Ascending aorta (tissue), 2 donors: ENCODE data around the gene VEZF1. TPM values are rescaled to one million over a fixed set of nuclear protein-coding genes. Genes with fewer than 3 reads are reported as not detected.

Experiments
- DNase-seq, 2 donors: peaks; one replicate each; pipeline ENCODE4 v3.0.0-alpha.2; 2019; ENCODE audit warnings: low spot score in 2 of 2
- H3K27ac ChIP-seq, 2 donors: fragments of 200-600 bp; sonication (generic); one replicate each; pipeline ENCODE4 v1.5.1; 2016 to 2017; ENCODE audit warnings: mild to moderate bottlenecking in 1 of 2
- H3K27me3 ChIP-seq: fragments of 200-600 bp; sonication (generic); one replicate; pipeline ENCODE4 v1.5.1; 2017
- H3K36me3 ChIP-seq, 2 donors: fragments of 200-600 bp; sonication (generic); one replicate each; pipeline ENCODE4 v1.5.1; 2016
- H3K4me1 ChIP-seq, 2 donors: fragments of 200-600 bp; sonication (generic); one replicate each; pipeline ENCODE4 v1.5.1; 2016 to 2017; ENCODE audit warnings: mild to moderate bottlenecking in 1 of 2
- H3K4me3 ChIP-seq, 2 donors: fragments of 200-600 bp; sonication (generic); one replicate each; pipeline ENCODE4 v1.5.1; 2016 to 2017; ENCODE audit warnings: mild to moderate bottlenecking in 1 of 2
- H3K9me3 ChIP-seq, 2 donors: fragments of 200-600 bp; sonication (generic); one replicate each; pipeline ENCODE4 v1.5.1; 2016
- intact Hi-C: fragments of 100-400 bp; cut with DNase I; formaldehyde crosslinking; loops from one replicate; pipeline ENCODE4 v1.15.1; 2023
- total RNA-seq: library from RNA; depleted of rRNA; stranded (reverse); fragments of >200 nt; gene quantifications from one replicate; pipeline ENCODE4 v1.1.0, GENCODE V29; 2016
- TF ChIP-seq, protein P1 (sequence below), 3 experiments: fragments of 200-600 bp in 2 of 3; fragments of 450-650 bp in 1 of 3; sonication (generic) in 2 of 3; IDR thresholded peaks; one replicate each; pipeline ENCODE4 v1.5.1; 2016 to 2019; ENCODE audit warnings: antibody characterized with exemption in 3 of 3, mild to moderate bottlenecking in 1 of 3, moderate library complexity in 1 of 3

VEZF1 gene
- total RNA-seq, 1 donor from 2014 or later = 47.4 TPM

DNA sequence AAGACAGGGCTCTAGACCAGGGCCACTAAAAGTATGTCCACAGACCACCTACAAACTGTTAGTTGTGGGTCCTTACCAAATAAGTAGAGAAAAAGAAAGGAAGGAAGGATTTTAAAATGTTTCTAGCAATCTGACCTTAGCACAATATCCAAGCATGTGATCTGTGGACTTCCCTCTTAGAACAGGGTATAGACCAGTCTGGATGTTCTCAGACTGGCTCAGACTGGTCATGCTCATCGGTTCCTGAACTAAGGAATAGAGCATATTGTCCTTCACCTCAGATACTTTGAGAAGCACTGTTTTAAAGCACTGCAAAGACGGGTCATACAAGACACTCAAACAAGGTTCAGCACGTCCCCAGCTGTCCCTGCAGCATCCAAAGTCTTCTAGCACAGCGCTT, 58.7 kb downstream of the VEZF1 start:
- no peak overlapping the region for H3K27ac ChIP-seq
- no peaks in the 10 kb centered on the region for H3K27me3 ChIP-seq
- H3K9me3 ChIP-seq = no peaks in the 10 kb centered on the region
- intact Hi-C loops = no loop called here
- no peak for DNase-seq
- no peak overlapping the region for H3K4me3 ChIP-seq
- TF ChIP-seq, protein P1, sequence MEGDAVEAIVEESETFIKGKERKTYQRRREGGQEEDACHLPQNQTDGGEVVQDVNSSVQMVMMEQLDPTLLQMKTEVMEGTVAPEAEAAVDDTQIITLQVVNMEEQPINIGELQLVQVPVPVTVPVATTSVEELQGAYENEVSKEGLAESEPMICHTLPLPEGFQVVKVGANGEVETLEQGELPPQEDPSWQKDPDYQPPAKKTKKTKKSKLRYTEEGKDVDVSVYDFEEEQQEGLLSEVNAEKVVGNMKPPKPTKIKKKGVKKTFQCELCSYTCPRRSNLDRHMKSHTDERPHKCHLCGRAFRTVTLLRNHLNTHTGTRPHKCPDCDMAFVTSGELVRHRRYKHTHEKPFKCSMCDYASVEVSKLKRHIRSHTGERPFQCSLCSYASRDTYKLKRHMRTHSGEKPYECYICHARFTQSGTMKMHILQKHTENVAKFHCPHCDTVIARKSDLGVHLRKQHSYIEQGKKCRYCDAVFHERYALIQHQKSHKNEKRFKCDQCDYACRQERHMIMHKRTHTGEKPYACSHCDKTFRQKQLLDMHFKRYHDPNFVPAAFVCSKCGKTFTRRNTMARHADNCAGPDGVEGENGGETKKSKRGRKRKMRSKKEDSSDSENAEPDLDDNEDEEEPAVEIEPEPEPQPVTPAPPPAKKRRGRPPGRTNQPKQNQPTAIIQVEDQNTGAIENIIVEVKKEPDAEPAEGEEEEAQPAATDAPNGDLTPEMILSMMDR (IDR thresholded peaks at IDR 0.05) = no peak
- no peaks in the 10 kb centered on the region for H3K36me3 ChIP-seq
- H3K4me1 ChIP-seq = peaks cover 0 to 21% of the 10 kb centered on the region in 2 donors

DNA sequence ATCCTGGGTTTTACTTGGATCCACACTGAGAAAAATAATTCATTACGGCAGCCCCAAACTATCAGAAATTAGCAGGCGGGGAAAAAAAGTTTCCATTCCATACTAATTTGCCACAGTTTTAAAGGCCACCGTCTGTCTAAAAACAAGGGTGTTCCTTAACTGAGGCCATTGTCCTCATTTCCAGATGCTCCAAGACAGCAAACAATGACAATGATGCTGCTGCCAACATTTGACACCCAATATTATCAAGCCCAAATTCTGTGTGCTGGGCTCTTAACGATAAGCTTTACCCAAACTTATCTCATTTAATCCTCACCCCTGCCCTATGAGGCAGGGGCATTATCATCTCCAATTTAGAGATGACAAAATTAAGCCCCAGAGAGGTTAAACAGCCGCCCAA, 59.1 kb downstream of the VEZF1 start:
- TF ChIP-seq, protein P1 (IDR thresholded peaks at IDR 0.05) = no peak
- Histone ChIP-seq H3K9me3 (no peaks in the 10 kb centered on the region), H3K36me3 (no peaks in the 10 kb centered on the region), H3K4me3 (no peak overlapping the region), H3K4me1 (peaks cover 0 to 21% of the 10 kb centered on the region in 2 donors), H3K27ac (no peak overlapping the region), H3K27me3 (no peaks in the 10 kb centered on the region)
- no peak for DNase-seq
- intact Hi-C loops = no loop called here

GRCh38 chr17:57927048-57927723, 60.9 kb downstream of the VEZF1 start:
- Histone ChIP-seq H3K9me3 (no peaks in the 10 kb centered on the region), H3K4me3 (no peak overlapping the region), H3K4me1 (peaks cover 0 to 24% of the 10 kb centered on the region in 2 donors), H3K27ac (no peak overlapping the region), H3K27me3 (no peaks in the 10 kb centered on the region), H3K36me3 (no peaks in the 10 kb centered on the region)
- no peak for DNase-seq
- TF ChIP-seq, protein P1 (IDR thresholded peaks at IDR 0.05) = no peak
- intact Hi-C loops = no loop called here

GRCh38 chr17:57926723-57927047, 61.4 kb downstream of the VEZF1 start:
- no peaks in the 10 kb centered on the region for H3K9me3 ChIP-seq
- no peak overlapping the region for H3K27ac ChIP-seq
- intact Hi-C loops = no loop called here
- no peak for DNase-seq
- no peak overlapping the region for H3K4me3 ChIP-seq
- TF ChIP-seq, protein P1 (IDR thresholded peaks at IDR 0.05) = no peak
- no peaks in the 10 kb centered on the region for H3K27me3 ChIP-seq
- H3K36me3 ChIP-seq = no peaks in the 10 kb centered on the region
- H3K4me1 ChIP-seq = peaks cover 5 to 29% of the 10 kb centered on the region in 2 donors

DNA sequence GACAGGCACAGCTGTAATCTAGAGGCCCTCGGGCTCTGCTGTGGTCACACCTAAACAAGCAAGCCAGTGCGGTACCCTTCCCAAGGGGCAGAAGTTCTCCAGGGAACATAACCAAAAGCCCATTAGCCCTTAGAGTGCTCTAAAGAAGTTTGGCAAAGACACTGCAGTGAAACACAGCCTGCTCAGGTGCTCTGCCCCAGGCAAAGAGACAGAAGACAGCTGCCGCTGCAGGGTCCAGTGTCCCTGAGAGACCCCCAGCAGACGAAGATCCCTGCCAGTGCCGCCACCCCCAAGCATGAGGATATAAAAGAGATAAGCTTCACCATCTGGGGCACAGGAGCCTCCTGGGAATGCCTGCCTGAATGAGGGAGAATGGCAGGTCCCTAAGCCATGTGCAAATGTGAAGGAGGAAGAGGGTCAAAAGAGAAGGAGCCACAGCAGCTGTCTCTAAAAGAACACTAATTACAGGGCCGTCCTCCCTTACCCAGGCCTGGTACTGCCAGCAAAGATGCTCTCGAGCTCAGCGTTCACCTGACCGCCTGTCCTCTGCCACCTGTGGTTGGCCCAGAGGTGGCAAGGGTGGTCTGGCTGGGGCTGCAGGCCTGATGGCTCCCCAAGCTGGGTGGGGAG, 62.6 kb downstream of the VEZF1 start:
- Histone ChIP-seq H3K4me1 (peaks cover 7 to 35% of the 10 kb centered on the region in 2 donors), H3K27ac (no peak overlapping the region), H3K27me3 (no peaks in the 10 kb centered on the region), H3K9me3 (no peaks in the 10 kb centered on the region), H3K36me3 (no peaks in the 10 kb centered on the region), H3K4me3 (no peak overlapping the region)
- TF ChIP-seq, protein P1 (IDR thresholded peaks at IDR 0.05) = no peak
- intact Hi-C loops = no loop called here
- no peak for DNase-seq
